H7 (cell line): ENCODE data around the gene IARS1. TPM values are rescaled to one million over a fixed set of nuclear protein-coding genes. Genes with fewer than 3 reads are reported as not detected.

Experiments used
- DNase-seq: peaks from one replicate; pipeline ENCODE4 v3.0.0; 2012
- H3K27me3 ChIP-seq: 2 replicates; pipeline ENCODE4 v1.6.0; 2011; ENCODE audit warnings: mild to moderate bottlenecking, low read length; ENCODE audit not compliant: control insufficient read depth, insufficient read depth
- H3K36me3 ChIP-seq: replicated peaks from 2 replicates; pipeline ENCODE4 v1.5.1; 2011; ENCODE audit warnings: low read length; ENCODE audit not compliant: control insufficient read depth, insufficient read depth
- H3K4me3 ChIP-seq: 2 replicates; pipeline ENCODE4 v1.5.1; 2011; ENCODE audit warnings: low read depth, mild to moderate bottlenecking, control low read depth, low read length, moderate library complexity; ENCODE audit not compliant: insufficient read depth
- total RNA-seq: library from RNA; depleted of rRNA; stranded (reverse); fragments of >200 nt; shearing (Covaris generic); gene quantifications from 2 replicates; pipeline ENCODE4 v1.2.3, GENCODE V29; 2014; rRNA removed

Gene IARS1
- 277 and 369 TPM in 2 replicates for total RNA-seq

DNA sequence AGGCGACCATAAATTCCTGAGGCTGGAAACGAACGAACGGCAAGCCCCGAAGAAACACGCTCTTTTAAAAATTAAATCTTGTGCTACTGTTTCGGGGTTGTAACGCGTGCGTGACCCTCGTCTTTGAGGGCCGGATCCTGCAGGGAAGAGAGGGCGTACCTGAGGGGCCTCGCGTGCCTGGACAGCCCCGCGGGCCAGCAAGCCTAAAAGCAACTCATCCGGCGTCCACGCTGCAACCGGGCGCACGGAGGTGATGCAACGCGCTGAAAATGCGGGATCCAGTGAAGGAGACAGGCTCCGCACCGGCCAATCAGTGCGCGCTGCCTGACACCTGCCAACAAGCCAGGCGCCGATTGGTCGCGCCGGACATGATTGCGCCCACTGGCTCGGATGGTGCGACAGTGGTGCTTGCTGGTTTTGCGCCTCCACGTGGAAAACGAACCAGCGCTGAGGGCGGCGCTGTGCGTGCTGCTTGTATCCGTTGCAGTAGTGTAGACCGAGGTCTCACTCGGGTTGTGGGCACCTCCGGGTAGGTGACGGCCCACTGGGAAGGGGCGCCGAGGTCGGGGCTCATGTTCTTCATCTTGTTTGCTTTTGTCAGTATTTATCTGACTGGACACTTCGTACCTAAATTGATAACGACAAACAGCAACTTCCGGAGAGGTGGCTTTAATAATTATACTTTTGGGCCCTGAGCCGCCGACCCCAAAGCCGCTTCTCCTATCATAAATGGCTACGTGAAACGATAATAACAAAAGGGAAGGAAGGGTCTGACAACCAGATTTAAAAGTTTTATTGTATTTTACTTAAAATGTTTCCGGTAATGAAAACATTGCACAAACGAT, at the start of gene IARS1:
Gene IARS1 (minus strand): TSS at position 246 of the 845 bp plus-strand sequence. CDS start 4,278 bp downstream, outside the sequence.
- Histone ChIP-seq H3K27me3 (no peaks in the 10 kb centered on the region), H3K36me3 (peaks cover 6% of the 10 kb centered on the region), H3K4me3 (peak within 1 kb of the TSS; percentile 81)
- peak; percentile 96 for DNase-seq

DNA sequence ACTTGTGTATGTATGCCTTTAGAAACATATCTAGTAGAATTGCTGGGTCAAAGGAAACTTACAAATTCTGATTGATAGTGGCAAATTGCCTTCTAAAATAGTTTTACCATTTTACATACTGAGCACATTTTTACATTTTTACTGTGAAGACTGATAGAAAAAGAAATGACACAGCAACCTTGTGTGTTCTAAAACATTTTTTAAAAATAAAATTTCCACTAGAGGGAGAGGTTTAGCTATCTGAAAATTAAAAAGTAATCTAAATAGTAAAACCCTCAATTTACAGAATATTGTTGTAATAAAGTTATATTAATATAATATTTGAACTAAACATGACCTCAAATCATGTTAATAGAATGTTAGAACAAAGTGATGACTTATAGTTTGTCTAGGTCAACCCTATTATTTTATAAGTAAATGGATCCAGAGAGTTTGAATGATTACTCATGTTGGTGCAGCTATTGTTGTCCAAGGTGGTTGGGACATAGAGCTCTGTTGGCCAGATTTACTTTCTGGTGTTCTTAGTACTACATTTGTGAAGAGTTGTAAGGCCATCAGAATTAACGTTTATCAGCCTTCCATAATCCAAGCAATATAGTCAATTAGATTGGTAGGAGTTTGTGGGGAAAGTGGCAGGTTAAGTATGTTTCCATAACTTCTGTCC, 49.5 kb upstream of the IARS1 start:
- Histone ChIP-seq H3K36me3 (no peaks in the 10 kb centered on the region; the same call in 1 of the 2 replicates), H3K27me3 (no peaks in the 10 kb centered on the region), H3K4me3 (no peak overlapping the region)
- DNase-seq = no peak

DNA sequence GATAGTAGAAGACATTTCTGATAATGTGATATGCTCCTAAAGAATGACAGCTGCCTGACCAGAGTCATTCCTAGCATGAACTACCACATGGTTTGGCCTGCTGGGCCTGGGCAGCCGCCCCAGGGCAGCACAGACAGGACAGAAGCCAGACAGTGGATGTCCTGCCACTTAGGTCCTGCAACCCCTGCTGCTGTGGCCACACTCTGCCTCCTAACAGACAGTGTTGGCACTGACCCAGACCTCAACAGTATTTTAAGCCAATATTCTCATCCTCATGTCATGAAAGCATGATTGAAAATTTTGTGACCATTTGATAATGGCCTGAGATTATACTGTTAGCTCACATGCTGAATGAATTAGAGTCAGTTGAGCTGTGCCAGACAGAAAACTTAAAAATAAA, 48.1 kb upstream of the IARS1 start:
- Histone ChIP-seq H3K4me3 (no peak overlapping the region), H3K36me3 (no peaks in the 10 kb centered on the region; the same call in 1 of the 2 replicates), H3K27me3 (no peaks in the 10 kb centered on the region)
- DNase-seq = no peak

DNA sequence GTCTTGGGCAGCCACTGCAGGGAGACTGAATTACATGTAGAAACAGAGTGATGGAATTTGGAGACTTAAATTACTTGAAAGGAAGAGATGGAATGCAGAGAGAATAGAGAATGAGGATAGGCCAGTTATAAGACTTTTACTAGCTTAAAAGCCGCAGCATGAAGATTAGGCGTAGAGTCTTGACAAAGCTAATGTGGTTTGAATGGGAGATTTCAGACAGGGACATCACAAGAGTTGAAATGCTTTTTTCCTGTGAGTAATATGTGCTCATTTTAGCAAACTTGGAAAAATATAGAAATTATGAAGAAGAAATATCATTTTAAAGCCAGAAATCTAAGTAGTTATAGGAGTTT, 39.8 kb upstream of the IARS1 start:
- no peak for DNase-seq
- Histone ChIP-seq H3K36me3 (no peaks in the 10 kb centered on the region; the same call in 1 of the 2 replicates), H3K27me3 (no peaks in the 10 kb centered on the region), H3K4me3 (no peak overlapping the region)

DNA sequence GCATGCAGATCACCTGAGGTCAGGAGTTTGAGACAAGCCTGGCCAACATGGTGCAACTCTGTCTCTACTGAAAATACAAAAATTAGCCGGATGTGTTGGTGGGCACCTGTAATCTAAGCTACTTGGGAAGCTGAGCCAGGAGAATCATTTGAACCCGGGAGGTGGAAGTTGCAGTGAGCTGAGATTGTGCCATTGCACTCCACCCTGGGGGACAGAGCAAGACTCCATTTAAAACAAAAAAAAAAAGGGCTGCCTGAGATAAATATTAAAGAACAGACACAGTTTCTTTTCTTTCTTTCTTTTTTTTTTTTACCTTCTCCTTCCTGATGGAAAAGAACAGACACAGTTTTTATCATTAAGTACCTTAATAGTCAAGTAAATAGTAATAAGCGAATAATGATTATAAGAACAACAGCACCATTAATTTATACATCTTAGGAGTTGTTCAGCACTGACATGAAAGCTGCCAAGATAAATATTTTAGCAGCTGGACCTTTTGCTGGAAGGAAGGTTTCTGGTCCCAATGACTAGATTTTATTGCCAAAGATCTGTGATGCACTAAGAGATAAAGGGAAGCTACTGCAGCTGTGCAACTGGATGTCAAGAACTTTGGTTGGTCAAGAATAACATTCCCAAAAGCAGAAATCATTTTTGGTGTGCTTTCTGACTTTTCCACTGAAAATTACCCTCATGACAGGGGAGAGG, 39.2 kb upstream of the IARS1 start:
- Histone ChIP-seq H3K36me3 (no peaks in the 10 kb centered on the region; the same call in 1 of the 2 replicates), H3K27me3 (no peaks in the 10 kb centered on the region), H3K4me3 (no peak overlapping the region)
- DNase-seq = no peak

DNA sequence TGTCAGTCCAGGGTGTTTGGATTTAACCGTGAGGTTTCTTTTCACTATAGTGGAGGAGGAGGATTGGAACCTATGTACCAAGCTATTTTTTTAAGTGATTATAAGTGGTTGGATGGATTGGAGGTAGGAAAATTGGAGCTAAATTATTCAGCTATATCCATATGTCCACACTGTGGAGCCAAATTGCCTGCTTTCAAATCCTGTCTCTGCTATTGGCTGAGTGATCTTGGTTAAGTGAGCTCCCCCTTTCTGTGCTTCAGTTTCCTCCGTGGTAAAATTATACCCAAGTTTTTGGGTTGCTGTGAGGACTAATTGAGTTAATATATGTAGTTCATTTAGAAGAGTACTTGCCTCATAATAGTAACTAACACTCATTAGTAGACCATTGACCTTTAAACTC, 34.7 kb upstream of the IARS1 start:
- H3K36me3 ChIP-seq = no peaks in the 10 kb centered on the region
- DNase-seq = peak; percentile 26
- no peak overlapping the region for H3K4me3 ChIP-seq
- no peaks in the 10 kb centered on the region for H3K27me3 ChIP-seq

DNA sequence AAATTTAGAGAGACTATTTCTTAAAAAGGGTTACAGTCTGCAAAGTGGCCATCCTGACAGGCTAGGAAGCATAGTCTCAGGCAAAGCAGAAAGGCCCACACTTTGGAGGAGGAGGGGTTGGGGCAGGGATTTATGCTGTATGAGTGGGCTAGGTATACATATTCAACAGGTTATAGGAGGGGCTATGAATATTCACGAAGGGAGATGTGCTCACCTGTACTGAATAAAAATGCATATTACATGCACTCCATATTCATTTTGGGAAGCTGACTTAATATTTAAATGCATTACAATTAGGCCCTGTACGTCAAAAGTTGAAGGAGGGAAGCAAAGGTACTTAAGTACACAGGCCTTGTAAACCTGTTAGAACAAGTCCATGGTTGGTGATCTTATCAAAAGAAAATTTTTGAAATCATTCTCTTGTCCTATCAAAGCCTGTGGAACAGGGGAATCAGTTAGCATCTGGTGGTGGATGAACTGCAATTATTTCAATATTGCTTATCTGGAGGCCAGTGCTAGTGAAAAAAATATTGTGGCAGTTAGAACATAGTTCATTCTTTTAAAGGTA, 33.9 kb upstream of the IARS1 start:
- no peaks in the 10 kb centered on the region for H3K27me3 ChIP-seq
- no peak for DNase-seq
- H3K36me3 ChIP-seq = peaks cover 2% of the 10 kb centered on the region
- no peak overlapping the region for H3K4me3 ChIP-seq

DNA sequence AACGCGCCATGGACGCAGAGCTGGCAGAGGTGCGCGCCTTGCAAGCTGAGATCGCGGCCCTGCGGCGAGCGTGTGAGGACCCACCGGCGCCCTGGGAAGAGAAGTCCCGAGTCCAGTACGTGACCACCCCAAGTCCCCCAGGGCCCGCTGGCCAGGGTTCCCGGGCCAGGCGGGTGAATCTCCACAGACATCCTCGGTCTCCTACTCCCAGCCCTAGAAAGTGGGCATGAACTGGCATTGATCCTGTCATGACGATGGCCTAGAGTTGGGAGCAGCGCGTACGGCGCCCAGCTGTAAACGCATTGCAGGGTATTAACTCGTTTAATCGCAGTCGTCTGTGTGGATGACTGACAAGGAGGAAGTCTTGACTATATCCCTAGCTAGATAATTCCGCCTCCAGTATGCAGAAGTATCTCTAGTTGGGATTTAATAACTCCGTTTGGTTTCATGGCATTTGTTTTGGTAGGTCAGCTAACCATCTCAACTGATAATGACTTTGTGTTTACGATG, 32.5 kb upstream of the IARS1 start:
- DNase-seq = no peak
- Histone ChIP-seq H3K4me3 (peak overlapping the region; percentile 88), H3K27me3 (no peaks in the 10 kb centered on the region), H3K36me3 (peaks cover 2% of the 10 kb centered on the region)

DNA sequence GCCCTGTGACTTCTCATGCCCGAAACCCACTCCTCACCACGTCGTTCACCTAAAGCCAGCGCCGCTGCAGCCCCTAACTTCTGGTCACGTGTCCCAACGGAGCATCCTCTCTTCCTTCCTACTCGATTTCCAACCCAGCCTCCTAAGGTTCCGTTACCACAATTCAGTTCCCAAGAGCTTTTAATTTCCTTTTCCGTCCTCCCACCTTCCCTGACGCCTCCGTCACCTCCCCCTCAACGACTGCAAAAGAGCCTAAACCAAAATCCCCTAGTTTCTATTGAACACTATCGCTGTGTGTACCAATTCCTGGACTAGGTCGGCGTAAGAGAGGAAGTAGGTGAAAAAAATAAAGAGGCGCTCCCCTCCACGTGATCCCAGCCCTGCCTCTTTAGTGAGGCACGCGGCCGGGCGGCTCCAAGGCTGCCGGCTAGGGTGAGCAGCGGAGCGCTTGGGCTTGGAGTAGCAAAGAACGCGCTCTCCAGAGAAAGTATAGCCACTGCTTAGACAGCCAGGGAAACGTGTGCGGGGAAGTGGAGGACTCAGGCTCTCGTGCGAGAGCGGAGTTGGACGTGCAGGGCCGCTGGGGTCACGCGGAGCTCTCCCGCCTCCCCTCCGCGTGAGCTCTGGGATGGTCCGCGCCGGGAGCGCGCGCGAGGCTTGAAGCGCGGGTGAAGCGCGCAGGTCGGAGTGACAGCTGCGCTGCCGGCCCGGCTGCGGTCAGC, 31.9 kb upstream of the IARS1 start, which contains the start of the genes CENPP and NOL8:
Gene CENPP (plus strand): TSS at position 685 of the 722 bp plus-strand sequence.
Gene NOL8 (minus strand): TSS at position 82 of the 722 bp plus-strand sequence. CDS start 1,189 bp downstream, outside the sequence.
- peak; percentile 88 for DNase-seq
- peaks cover 2% of the 10 kb centered on the region for H3K36me3 ChIP-seq
- H3K27me3 ChIP-seq = no peaks in the 10 kb centered on the region
- peak within 1 kb of the TSS; percentile 88 for H3K4me3 ChIP-seq

DNA sequence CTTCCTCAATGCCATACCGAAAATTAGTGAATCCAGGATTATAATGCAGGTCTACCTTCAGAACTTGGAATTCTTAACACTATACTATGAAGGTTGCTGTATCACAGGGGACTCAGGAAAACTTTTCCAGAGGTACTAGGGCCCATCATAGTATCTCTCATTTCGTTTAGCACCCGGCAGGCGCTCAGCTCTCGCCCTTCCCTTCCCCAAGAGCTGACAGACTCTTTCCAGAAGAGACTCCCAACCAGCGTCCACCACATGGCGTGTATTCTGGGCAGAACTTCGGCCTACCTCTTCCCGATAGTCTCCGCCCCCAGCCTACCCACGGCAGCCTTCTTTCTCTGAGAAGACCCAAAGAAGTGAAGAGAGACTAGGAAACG, 31.4 kb upstream of the IARS1 start:
- Histone ChIP-seq H3K27me3 (no peaks in the 10 kb centered on the region), H3K36me3 (peaks cover 4% of the 10 kb centered on the region), H3K4me3 (peak overlapping the region; percentile 88)
- no peak for DNase-seq

DNA sequence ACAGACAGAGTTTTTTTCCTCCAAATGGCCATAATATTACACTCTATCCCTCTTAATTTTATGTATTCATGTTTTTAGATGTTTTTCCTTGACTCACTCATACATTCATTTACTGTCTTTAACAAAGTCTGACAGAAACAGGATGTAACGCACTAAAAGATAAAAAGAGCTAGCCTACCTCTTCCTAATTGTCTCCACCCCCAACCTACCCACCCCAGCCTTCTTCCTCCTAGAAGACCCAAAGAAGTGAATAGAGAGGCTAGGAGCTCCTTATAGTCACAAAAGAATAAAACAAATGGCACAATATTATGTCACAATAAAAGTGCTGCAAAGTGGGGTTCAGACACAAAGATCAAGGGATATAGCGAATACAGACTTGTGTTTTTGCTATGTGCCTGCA, 30.9 kb upstream of the IARS1 start:
- H3K36me3 ChIP-seq = peaks cover 6% of the 10 kb centered on the region
- no peaks in the 10 kb centered on the region for H3K27me3 ChIP-seq
- no peak for DNase-seq
- peak overlapping the region; percentile 88 for H3K4me3 ChIP-seq

DNA sequence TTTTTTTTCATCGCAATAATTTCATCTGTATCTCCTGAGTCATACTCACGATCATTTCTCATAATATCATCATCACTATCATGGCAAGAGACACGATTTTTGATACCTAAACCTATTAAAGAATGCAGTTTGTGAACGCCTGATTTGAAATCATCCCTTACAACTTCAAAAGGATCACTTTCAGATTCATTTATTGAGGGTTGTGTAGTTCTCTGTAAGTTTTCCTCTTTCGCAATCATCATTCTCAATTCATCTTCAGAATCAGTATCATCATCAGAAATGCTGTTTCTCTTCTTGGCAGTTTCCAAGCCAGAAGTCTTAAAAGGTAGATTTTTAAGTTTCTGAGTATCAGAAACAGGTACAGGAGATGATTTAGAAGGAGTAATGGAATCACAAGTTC, 22.0 kb upstream of the IARS1 start:
- peaks cover 21% of the 10 kb centered on the region for H3K36me3 ChIP-seq

DNA sequence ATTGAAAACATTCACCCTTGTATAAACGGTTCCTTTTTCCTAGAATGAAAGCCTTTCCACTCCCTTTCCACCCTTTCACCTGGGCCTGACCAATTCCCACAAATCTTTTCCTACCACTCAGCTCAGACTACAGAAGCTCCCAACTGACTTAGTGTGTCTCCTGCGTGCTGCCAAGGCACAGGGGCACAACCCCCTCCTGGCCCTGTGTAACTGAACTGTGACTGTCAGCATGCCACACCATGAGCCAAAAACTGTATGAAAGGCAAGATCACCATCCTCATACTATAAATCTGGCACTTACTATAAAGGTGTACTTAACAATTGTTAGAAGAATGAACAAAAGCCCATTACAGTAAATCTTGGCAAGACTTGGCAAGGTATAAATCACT, 20.1 kb upstream of the IARS1 start:
- Histone ChIP-seq H3K36me3 (peaks cover 24% of the 10 kb centered on the region), H3K27me3 (no peaks in the 10 kb centered on the region), H3K4me3 (no peak overlapping the region)
- no peak for DNase-seq

More for the DNA sequence above, 22.0 kb upstream of the IARS1 start:
- Histone ChIP-seq H3K4me3 (no peak overlapping the region), H3K27me3 (no peaks in the 10 kb centered on the region)
- no peak for DNase-seq
